Measurements from ENCODE around the gene FNDC3B.

DNA sequence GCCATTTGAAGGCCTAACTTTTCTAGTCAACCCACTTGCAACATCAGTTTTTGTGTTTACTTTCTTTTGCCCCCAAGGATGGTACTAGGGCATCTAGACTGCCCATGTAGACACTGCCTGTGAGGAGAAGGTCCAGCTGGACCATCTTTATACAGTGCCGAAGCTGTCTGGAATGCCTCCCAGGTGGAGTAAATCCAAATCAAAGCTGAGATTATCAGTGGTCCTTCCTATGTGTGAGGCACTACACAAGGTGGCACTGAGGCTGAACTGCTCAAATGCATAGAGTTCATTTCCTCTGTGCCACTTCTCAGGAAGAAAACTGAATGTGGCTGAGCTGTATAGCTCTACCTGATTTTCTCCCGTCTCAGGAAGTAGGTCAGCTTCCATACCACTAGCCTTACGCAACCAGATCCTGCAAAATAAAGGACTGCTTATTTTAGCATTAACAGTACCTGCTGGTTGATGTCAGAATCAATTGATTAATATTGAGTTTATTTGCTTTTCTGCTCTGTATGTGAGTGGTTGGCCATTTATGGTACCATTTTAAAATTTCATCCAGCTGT is 302.8 kb downstream of the FNDC3B start:
- TF ChIP-seq, protein P1, sequence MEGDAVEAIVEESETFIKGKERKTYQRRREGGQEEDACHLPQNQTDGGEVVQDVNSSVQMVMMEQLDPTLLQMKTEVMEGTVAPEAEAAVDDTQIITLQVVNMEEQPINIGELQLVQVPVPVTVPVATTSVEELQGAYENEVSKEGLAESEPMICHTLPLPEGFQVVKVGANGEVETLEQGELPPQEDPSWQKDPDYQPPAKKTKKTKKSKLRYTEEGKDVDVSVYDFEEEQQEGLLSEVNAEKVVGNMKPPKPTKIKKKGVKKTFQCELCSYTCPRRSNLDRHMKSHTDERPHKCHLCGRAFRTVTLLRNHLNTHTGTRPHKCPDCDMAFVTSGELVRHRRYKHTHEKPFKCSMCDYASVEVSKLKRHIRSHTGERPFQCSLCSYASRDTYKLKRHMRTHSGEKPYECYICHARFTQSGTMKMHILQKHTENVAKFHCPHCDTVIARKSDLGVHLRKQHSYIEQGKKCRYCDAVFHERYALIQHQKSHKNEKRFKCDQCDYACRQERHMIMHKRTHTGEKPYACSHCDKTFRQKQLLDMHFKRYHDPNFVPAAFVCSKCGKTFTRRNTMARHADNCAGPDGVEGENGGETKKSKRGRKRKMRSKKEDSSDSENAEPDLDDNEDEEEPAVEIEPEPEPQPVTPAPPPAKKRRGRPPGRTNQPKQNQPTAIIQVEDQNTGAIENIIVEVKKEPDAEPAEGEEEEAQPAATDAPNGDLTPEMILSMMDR (tag by site-specific recombination; IDR thresholded peaks at IDR 0.05): no peak
- TF ChIP-seq MZF1 (tag by site-specific recombination; IDR thresholded peaks at IDR 0.05; ENCODE audit: borderline replicate concordance) (no peak), ZNF558 (tag by site-specific recombination; IDR thresholded peaks at IDR 0.05) (no peak), ZNF37A (tag by site-specific recombination; IDR thresholded peaks at IDR 0.05) (no peak), ZNF791 (tag by site-specific recombination; IDR thresholded peaks at IDR 0.05) (no peak), REPIN1 (tag by site-specific recombination; IDR thresholded peaks at IDR 0.05; ENCODE audit: low read depth) (no peak), KLF16 (tag by site-specific recombination; IDR thresholded peaks at IDR 0.05) (no peak), ZNF302 (tag by site-specific recombination; IDR thresholded peaks at IDR 0.05; ENCODE audit: low read depth) (no peak), ZNF561 (tag by site-specific recombination; IDR thresholded peaks at IDR 0.05; ENCODE audit: borderline replicate concordance) (no peak), BCL11B (tag by site-specific recombination; IDR thresholded peaks at IDR 0.05; ENCODE audit: low read depth) (no peak), ZNF785 (tag by site-specific recombination; IDR thresholded peaks at IDR 0.05) (no peak)
- TF ChIP-seq, protein P2, sequence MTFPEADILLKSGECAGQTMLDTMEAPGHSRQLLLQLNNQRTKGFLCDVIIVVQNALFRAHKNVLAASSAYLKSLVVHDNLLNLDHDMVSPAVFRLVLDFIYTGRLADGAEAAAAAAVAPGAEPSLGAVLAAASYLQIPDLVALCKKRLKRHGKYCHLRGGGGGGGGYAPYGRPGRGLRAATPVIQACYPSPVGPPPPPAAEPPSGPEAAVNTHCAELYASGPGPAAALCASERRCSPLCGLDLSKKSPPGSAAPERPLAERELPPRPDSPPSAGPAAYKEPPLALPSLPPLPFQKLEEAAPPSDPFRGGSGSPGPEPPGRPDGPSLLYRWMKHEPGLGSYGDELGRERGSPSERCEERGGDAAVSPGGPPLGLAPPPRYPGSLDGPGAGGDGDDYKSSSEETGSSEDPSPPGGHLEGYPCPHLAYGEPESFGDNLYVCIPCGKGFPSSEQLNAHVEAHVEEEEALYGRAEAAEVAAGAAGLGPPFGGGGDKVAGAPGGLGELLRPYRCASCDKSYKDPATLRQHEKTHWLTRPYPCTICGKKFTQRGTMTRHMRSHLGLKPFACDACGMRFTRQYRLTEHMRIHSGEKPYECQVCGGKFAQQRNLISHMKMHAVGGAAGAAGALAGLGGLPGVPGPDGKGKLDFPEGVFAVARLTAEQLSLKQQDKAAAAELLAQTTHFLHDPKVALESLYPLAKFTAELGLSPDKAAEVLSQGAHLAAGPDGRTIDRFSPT (tag by site-specific recombination; IDR thresholded peaks at IDR 0.05): no peak
- TF ChIP-seq, protein P3, sequence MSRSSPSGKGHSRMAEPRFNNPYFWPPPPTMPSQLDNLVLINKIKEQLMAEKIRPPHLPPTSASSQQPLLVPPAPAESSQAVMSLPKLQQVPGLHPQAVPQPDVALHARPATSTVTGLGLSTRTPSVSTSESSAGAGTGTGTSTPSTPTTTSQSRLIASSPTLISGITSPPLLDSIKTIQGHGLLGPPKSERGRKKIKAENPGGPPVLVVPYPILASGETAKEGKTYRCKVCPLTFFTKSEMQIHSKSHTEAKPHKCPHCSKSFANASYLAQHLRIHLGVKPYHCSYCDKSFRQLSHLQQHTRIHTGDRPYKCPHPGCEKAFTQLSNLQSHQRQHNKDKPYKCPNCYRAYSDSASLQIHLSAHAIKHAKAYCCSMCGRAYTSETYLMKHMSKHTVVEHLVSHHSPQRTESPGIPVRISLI (tag by site-specific recombination; IDR thresholded peaks at IDR 0.05): no peak
- TF ChIP-seq, protein P4, sequence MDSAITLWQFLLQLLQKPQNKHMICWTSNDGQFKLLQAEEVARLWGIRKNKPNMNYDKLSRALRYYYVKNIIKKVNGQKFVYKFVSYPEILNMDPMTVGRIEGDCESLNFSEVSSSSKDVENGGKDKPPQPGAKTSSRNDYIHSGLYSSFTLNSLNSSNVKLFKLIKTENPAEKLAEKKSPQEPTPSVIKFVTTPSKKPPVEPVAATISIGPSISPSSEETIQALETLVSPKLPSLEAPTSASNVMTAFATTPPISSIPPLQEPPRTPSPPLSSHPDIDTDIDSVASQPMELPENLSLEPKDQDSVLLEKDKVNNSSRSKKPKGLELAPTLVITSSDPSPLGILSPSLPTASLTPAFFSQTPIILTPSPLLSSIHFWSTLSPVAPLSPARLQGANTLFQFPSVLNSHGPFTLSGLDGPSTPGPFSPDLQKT (IDR thresholded peaks at IDR 0.05; ENCODE audit: borderline replicate concordance, low read depth, low read length): no peak
